IMR-90 (cell line): ENCODE measurements around the gene IGFBP5. TPM values are rescaled to one million over a fixed set of nuclear protein-coding genes. Genes with fewer than 3 reads are reported as not detected.

Experiments used
- ATAC-seq: fragments of 200-7000 bp; cut with Tn5 transposase; 2 replicates; pipeline ENCODE4 v1.9.1; 2020; ENCODE audit warnings: low read depth, mild to moderate bottlenecking, moderate library complexity
- BruUV-seq: library from RNA; stranded (reverse); fragments of 400-500 nt; replicated peaks from 2 replicates; lab custom pipeline; 2021; lab: Mats Ljungman, UMichigan
- CTCF ChIA-PET: fragments of 300-600 bp; formaldehyde crosslinking; extraction: SDS; loops from one replicate; lab custom pipeline; 2021; ENCODE audit warnings: antibody characterized with exemption; lab: Yijun Ruan, JAX
- POLR2A ChIA-PET: fragments of 300-600 bp; sonication (Branson Sonifier 250); formaldehyde crosslinking; loops from one replicate; lab custom pipeline; 2022; ENCODE audit warnings: antibody characterized with exemption; ENCODE audit not compliant: unreplicated experiment; lab: Charles Lee
- DNase-seq: peaks from one replicate; pipeline ENCODE4 v3.0.0; 2013
- H2AFZ ChIP-seq: replicated peaks from 2 replicates; pipeline ENCODE3; 2013; ENCODE audit warnings: low read length, mild to moderate bottlenecking; ENCODE audit not compliant: poor library complexity
- H2AK5ac ChIP-seq: 2 replicates; pipeline ENCODE4 v1.6.1; 2013; ENCODE audit warnings: low read depth, low read length, inconsistent platforms
- H2AK9ac ChIP-seq: replicated peaks from 2 replicates; pipeline ENCODE3; 2013; ENCODE audit warnings: mild to moderate bottlenecking, low read depth, low read length, moderate library complexity; ENCODE audit not compliant: poor library complexity
- H2BK120ac ChIP-seq: 2 replicates; pipeline ENCODE4 v1.6.1; 2013; ENCODE audit warnings: low read depth, low read length, inconsistent platforms
- H2BK15ac ChIP-seq: 3 replicates; pipeline ENCODE4 v1.6.1; 2013; ENCODE audit warnings: low read depth, low read length, inconsistent platforms
- H2BK20ac ChIP-seq: 2 replicates; pipeline ENCODE4 v1.6.1; 2013; ENCODE audit warnings: low read depth, mild to moderate bottlenecking, inconsistent platforms, low read length, moderate library complexity
- H2BK5ac ChIP-seq: 2 replicates; pipeline ENCODE4 v1.6.1; 2013; ENCODE audit warnings: mild to moderate bottlenecking, low read depth, low read length, inconsistent platforms; ENCODE audit not compliant: poor library complexity, severe bottlenecking
- H3K14ac ChIP-seq: replicated peaks from 2 replicates; pipeline ENCODE4 v1.6.1; 2013; ENCODE audit warnings: low read depth, low read length, inconsistent platforms
- H3K18ac ChIP-seq: 2 replicates; pipeline ENCODE4 v1.6.1; 2013; ENCODE audit warnings: low read depth, low read length, control low read depth
- H3K23ac ChIP-seq: 2 replicates; pipeline ENCODE4 v1.6.1; 2013; ENCODE audit warnings: low read depth, low read length, inconsistent platforms
- H3K27ac ChIP-seq: 2 replicates; pipeline ENCODE4 v1.5.1; 2013; ENCODE audit warnings: mild to moderate bottlenecking, control low read depth, low read length; ENCODE audit not compliant: insufficient read depth
- H3K27me3 ChIP-seq: 2 replicates; pipeline ENCODE4 v1.6.1; 2013; ENCODE audit warnings: low read length; ENCODE audit not compliant: control insufficient read depth, insufficient read depth
- H3K36me3 ChIP-seq: 2 replicates; pipeline ENCODE4 v1.6.1; 2013; ENCODE audit warnings: low read length, mixed read lengths; ENCODE audit not compliant: control insufficient read depth, insufficient read depth
- H3K4ac ChIP-seq: 2 replicates; pipeline ENCODE4 v1.6.1; 2013; ENCODE audit warnings: low read depth, low read length, inconsistent platforms
- H3K4me1 ChIP-seq: 2 replicates; pipeline ENCODE4 v1.6.1; 2013; ENCODE audit warnings: low read length, mixed read lengths; ENCODE audit not compliant: control insufficient read depth, insufficient read depth
- H3K4me2 ChIP-seq: 2 replicates; pipeline ENCODE4 v1.6.1; 2013; ENCODE audit warnings: low read depth, mild to moderate bottlenecking, control low read depth, low read length, moderate library complexity
- H3K4me3 ChIP-seq: 2 replicates; pipeline ENCODE4 v1.5.1; 2013; ENCODE audit warnings: low read depth, mild to moderate bottlenecking, control low read depth, low read length, moderate library complexity; ENCODE audit not compliant: insufficient read depth
- H3K56ac ChIP-seq: 2 replicates; pipeline ENCODE4 v1.6.1; 2013; ENCODE audit warnings: low read length, inconsistent platforms; ENCODE audit not compliant: insufficient read depth; ENCODE audit errors: extremely low read depth
- H3K79me1 ChIP-seq, 2 experiments: 2 replicates each; pipeline ENCODE4 v1.6.1; 2013; ENCODE audit warnings: low read length in 2 of 2, inconsistent platforms in 1 of 2, low read depth in 1 of 2
- H3K9ac ChIP-seq: 2 replicates; pipeline ENCODE4 v1.6.1; 2013; ENCODE audit warnings: low read depth, low read length, control low read depth
- H3K9me1 ChIP-seq: 2 replicates; pipeline ENCODE4 v1.6.1; 2013; ENCODE audit warnings: low read length, inconsistent platforms; ENCODE audit not compliant: insufficient read depth
- H3K9me3 ChIP-seq: 2 replicates; pipeline ENCODE4 v1.6.1; 2013; ENCODE audit warnings: low read length; ENCODE audit not compliant: control insufficient read depth, insufficient read depth
- H4K20me1 ChIP-seq: 2 replicates; pipeline ENCODE4 v1.6.1; 2013; ENCODE audit warnings: low read length, inconsistent platforms; ENCODE audit not compliant: insufficient read depth
- H4K5ac ChIP-seq: 2 replicates; pipeline ENCODE4 v1.6.1; 2013; ENCODE audit warnings: mild to moderate bottlenecking, low read depth, low read length, control low read depth
- H4K8ac ChIP-seq, 2 experiments: 2 replicates each; pipeline ENCODE4 v1.6.1; 2013; ENCODE audit warnings: low read depth in 2 of 2, low read length in 2 of 2, control low read depth in 1 of 2, inconsistent platforms in 1 of 2
- H4K91ac ChIP-seq: 2 replicates; pipeline ENCODE4 v1.6.1; 2013; ENCODE audit warnings: low read depth, low read length, inconsistent platforms; ENCODE audit not compliant: insufficient read depth
- MAZ ChIP-seq: IDR thresholded peaks from 2 replicates; pipeline ENCODE4 v1.6.1; 2012; ENCODE audit warnings: low read depth, mild to moderate bottlenecking, low read length, improper control_type of control experiment, moderate library complexity, borderline replicate concordance
- NFE2L2 ChIP-seq: fragments of 150-350 bp; IDR thresholded peaks from 2 replicates; pipeline ENCODE4 v1.6.1; 2016; ENCODE audit warnings: low read depth, mild to moderate bottlenecking, low read length
- WGBS, 2 experiments: methylation state at CpG; one replicate each; pipeline versions ENCODE4 v1.1.5 to v1.1.7; 2013; ENCODE audit warnings: missing lambda C conversion rate in 2 of 2; ENCODE audit not compliant: insufficient read length in 1 of 2; ENCODE audit errors: extremely low coverage in 2 of 2; 5-methylcytosine and 5-hydroxymethylcytosine counted together
- dilution Hi-C: fragments of 300-500 bp; cut with HindIII; formaldehyde crosslinking; loops from one replicate; pipeline ENCODE4 v1.14.3; 2018; ENCODE audit warnings: low sequenced_read_pairs; ENCODE audit not compliant: unreplicated experiment
- in situ Hi-C: fragments of 300-500 bp; cut with MboI; formaldehyde crosslinking; loops from 3 replicates; pipeline ENCODE4 v1.14.3; 2019; ENCODE audit warnings: low sequenced_read_pairs, inconsistent platforms, mixed read lengths
- intact Hi-C: fragments of 100-400 bp; cut with micrococcal nuclease; formaldehyde crosslinking; loops from 2 replicates; pipeline ENCODE4 v1.10.0; 2022
- polyA plus RNA-seq, 3 experiments: library from polyadenylated mRNA; depleted of rRNA; stranded (reverse); fragments of >200 nt; gene quantifications; 2 replicates each; pipeline ENCODE4 v1.2.3, GENCODE V29; 2012; ENCODE audit warnings: low replicate concordance in 1 of 3
- total RNA-seq: library from RNA; depleted of rRNA; stranded (reverse); fragments of >200 nt; gene quantifications from 2 replicates; pipeline ENCODE4 v1.2.3, GENCODE V29; 2012

Gene IGFBP5
- total and polyA plus RNA-seq, 2 of the 4 experiments (the other 2 are of a cell fraction): 392 to 1,339 TPM

DNA sequence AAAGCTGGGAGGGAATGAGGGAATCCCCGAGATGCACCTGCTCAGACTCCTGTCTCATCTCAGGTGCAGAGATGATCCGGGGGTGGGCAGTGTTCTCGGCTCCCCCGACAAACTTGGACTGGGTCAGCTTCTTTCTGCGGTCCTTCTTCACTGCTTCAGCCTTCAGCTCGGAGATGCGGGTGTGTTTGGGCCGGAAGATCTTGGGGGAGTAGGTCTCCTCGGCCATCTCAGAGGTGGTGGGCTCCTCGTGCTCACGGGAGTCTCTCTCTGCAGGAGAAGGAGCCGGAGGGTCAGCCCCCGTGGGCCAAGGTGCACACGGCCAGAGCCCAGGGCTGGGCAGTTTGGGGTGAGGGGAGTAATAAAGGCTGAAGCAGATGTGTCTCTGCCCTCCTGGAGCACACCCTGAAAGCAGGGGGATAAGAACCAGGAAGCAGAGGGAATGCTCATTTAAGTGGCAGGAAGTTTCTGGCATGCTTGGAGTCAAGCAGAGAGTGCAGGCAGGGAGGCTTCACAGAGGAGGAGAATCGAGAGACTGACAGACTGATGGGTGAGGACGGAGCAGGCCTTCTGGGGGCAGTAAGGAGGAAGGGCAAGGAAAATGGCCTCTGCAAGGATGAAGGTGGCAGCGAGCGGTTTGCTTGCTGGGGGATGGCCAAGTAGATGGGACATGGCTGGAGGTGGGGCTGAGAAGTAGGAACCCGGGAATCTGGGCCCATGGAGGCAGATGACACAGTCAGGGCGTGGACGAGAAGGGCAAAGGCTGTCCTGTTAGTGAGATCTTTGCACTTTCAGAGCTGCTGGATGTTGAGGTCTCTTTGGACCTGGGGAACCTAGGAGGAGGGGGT lies 16.3 kb downstream of the IGFBP5 start:
- peak; percentile 0; the same call in 1 of the 2 replicates for ATAC-seq
- TF ChIP-seq NFE2L2 (no peak), MAZ (no peak; the same call in 1 of the 2 replicates)
- peak overlapping the region in 1 of 2 experiments; percentile 2; a peak in 2 of 4 replicates for H4K8ac ChIP-seq
- ChIA-PET CTCF (interaction anchor here (0.9 kb wide), 1 partner anchor 1034 kb away, joined by 3 read pairs; no protein-coding TSS in a partner anchor), POLR2A (no interaction called here)
- in situ Hi-C loops (no loop called here), intact Hi-C loops (no loop called here), dilution Hi-C loops (loop anchor here (25.0 kb wide), 2 partner anchors 483 to 833 kb away; no protein-coding TSS in a partner anchor)
- H2BK120ac ChIP-seq: no peak overlapping the region
- no peak overlapping the region for H3K4me2 ChIP-seq
- no TSS peak for BruUV-seq
- no peaks in the 10 kb centered on the region for H3K27me3 ChIP-seq
- peaks cover 0 to 74% of the 10 kb centered on the region in 2 experiments; a peak in 2 of 4 replicates for H3K79me1 ChIP-seq
- H3K27ac ChIP-seq: no peak overlapping the region; the same call in 1 of the 2 replicates
- no peak overlapping the region for H3K4me3 ChIP-seq
- H3K23ac ChIP-seq: no peak overlapping the region
- no peak overlapping the region for H3K14ac ChIP-seq
- 94% methylated on average over 12 of the region's 21 CpGs; no CpG with 5 or more reads in 1 of the 2 experiments for WGBS, 2 experiments
- H2AK5ac ChIP-seq: no peak overlapping the region
- H4K91ac ChIP-seq: no peak overlapping the region
- H3K9me1 ChIP-seq: peaks cover 17% of the 10 kb centered on the region; the same call in 1 of the 2 replicates
- peak overlapping the region; percentile 50 for H2AK9ac ChIP-seq
- H3K4ac ChIP-seq: no peak overlapping the region
- H3K9me3 ChIP-seq: no peaks in the 10 kb centered on the region
- H3K18ac ChIP-seq: no peak overlapping the region
- H3K36me3 ChIP-seq: peaks cover 91% of the 10 kb centered on the region
- no peak for DNase-seq
- H2BK5ac ChIP-seq: no peak overlapping the region
- H4K5ac ChIP-seq: no peak overlapping the region
- H4K20me1 ChIP-seq: peaks cover 99% of the 10 kb centered on the region
- no peak overlapping the region for H2BK20ac ChIP-seq
- H3K9ac ChIP-seq: no peak overlapping the region
- H3K56ac ChIP-seq: no peak overlapping the region
- peak overlapping the region; percentile 46 for H2AFZ ChIP-seq
- H2BK15ac ChIP-seq: no peak overlapping the region
- no peaks in the 10 kb centered on the region; the same call in 1 of the 2 replicates for H3K4me1 ChIP-seq
